GM21825 (cell line): ENCODE results near the gene LBH.

Source experiments
- ATAC-seq: cut with Tn5 transposase; IDR thresholded peaks from one replicate; pipeline ENCODE4 v1.9.1; 2021; ENCODE audit warnings: mild to moderate bottlenecking, moderate library complexity; ENCODE audit not compliant: unreplicated experiment

The LBH gene

GRCh38 chr2:30216157-30216556 lies 15.2 kb upstream of the LBH start:
- no peak for ATAC-seq

- ATAC-seq, result peak; percentile 56
Observed at GRCh38 chr2:30217644-30218337, 13.5 kb upstream of the LBH start.

- no peak for ATAC-seq
Observed at GRCh38 chr2:30218338-30218713, 13.0 kb upstream of the LBH start.

- no peak for ATAC-seq
Observed at GRCh38 chr2:30218814-30219213, 12.5 kb upstream of the LBH start.

GRCh38 chr2:30219886-30220875 lies 11.2 kb upstream of the LBH start:
- no peak for ATAC-seq

- no peak for ATAC-seq
Observed at GRCh38 chr2:30221531-30221930, 9.8 kb upstream of the LBH start.

GRCh38 chr2:30222031-30222430 lies 9.3 kb upstream of the LBH start:
- ATAC-seq, result no peak

- ATAC-seq, result no peak
Observed at GRCh38 chr2:30222636-30223360, 8.5 kb upstream of the LBH start.

- ATAC-seq, result peak; percentile 51
Observed at GRCh38 chr2:30223413-30223874, 7.9 kb upstream of the LBH start.

- ATAC-seq, result no peak
Observed at GRCh38 chr2:30224151-30224550, 7.2 kb upstream of the LBH start.

- peak; percentile 58 for ATAC-seq
Observed at GRCh38 chr2:30225131-30225762, 6.1 kb upstream of the LBH start.

- no peak for ATAC-seq
Observed at GRCh38 chr2:30226144-30227032, 4.9 kb upstream of the LBH start.

GRCh38 chr2:30229596-30229995 lies 1.7 kb upstream of the LBH start:
- no peak for ATAC-seq

GRCh38 chr2:30230497-30231211 lies 680 bp upstream of the LBH start:
- no peak for ATAC-seq

- ATAC-seq, result peak; percentile 25
Observed at GRCh38 chr2:30231996-30232800, 864 bp downstream of the LBH start.

- peak; percentile 1 for ATAC-seq
Observed at GRCh38 chr2:30232801-30233130, 1.4 kb downstream of the LBH start.

- no peak for ATAC-seq
Observed at GRCh38 chr2:30233271-30234009, 2.1 kb downstream of the LBH start.
